Parathyroid adenoma (tissue), 2 donors: Measurements from ENCODE around the gene PKNOX2.

Experiments
- H2AFZ ChIP-seq: fragments of 300-600 bp; sonication (generic); one replicate; pipeline ENCODE4 v1.7.0; 2017; ENCODE audit warnings: antibody characterized with exemption, mild to moderate bottlenecking
- H3K27ac ChIP-seq: fragments of 300-600 bp; sonication (generic); one replicate; pipeline ENCODE4 v1.7.0; 2017
- H3K27me3 ChIP-seq: fragments of 300-600 bp; sonication (generic); one replicate; pipeline ENCODE4 v1.7.0; 2017; ENCODE audit warnings: low read length; ENCODE audit not compliant: control insufficient read depth, insufficient read depth
- H3K36me3 ChIP-seq: fragments of 300-600 bp; sonication (generic); one replicate; pipeline ENCODE4 v1.7.0; 2017; ENCODE audit warnings: low read length; ENCODE audit not compliant: control insufficient read depth, insufficient read depth
- H3K4me1 ChIP-seq: fragments of 300-600 bp; sonication (generic); one replicate; pipeline ENCODE4 v1.7.0; 2017; ENCODE audit warnings: control low read depth
- H3K4me2 ChIP-seq: fragments of 300-600 bp; sonication (generic); one replicate; pipeline ENCODE4 v1.7.0; 2017; ENCODE audit warnings: low read length
- H3K4me3 ChIP-seq: fragments of 300-600 bp; sonication (generic); one replicate; pipeline ENCODE4 v1.7.0; 2017; ENCODE audit warnings: low read depth, low read length
- H3K79me2 ChIP-seq: fragments of 300-600 bp; sonication (generic); one replicate; pipeline ENCODE4 v1.7.0; 2017; ENCODE audit warnings: control low read depth
- H3K9ac ChIP-seq: fragments of 300-600 bp; sonication (generic); one replicate; pipeline ENCODE4 v1.7.0; 2017; ENCODE audit warnings: mild to moderate bottlenecking
- H3K9me3 ChIP-seq: fragments of 300-600 bp; sonication (generic); one replicate; pipeline ENCODE4 v1.7.0; 2017; ENCODE audit warnings: low read length; ENCODE audit not compliant: control insufficient read depth
- TF ChIP-seq, protein P1 (sequence below): fragments of 300-600 bp; sonication (generic); IDR thresholded peaks from one replicate; pipeline ENCODE4 v1.7.0; 2017; ENCODE audit warnings: antibody characterized with exemption, mild to moderate bottlenecking
- donor health status: primary hyperparathyroidism.

The PKNOX2 gene

GRCh38 chr11:125235071-125235471, 70.5 kb downstream of the PKNOX2 start:
- no peaks in the 10 kb centered on the region for H3K4me1 ChIP-seq
- no peaks in the 10 kb centered on the region for H3K36me3 ChIP-seq
- H3K27ac ChIP-seq: no peak overlapping the region
- TF ChIP-seq, protein P1, sequence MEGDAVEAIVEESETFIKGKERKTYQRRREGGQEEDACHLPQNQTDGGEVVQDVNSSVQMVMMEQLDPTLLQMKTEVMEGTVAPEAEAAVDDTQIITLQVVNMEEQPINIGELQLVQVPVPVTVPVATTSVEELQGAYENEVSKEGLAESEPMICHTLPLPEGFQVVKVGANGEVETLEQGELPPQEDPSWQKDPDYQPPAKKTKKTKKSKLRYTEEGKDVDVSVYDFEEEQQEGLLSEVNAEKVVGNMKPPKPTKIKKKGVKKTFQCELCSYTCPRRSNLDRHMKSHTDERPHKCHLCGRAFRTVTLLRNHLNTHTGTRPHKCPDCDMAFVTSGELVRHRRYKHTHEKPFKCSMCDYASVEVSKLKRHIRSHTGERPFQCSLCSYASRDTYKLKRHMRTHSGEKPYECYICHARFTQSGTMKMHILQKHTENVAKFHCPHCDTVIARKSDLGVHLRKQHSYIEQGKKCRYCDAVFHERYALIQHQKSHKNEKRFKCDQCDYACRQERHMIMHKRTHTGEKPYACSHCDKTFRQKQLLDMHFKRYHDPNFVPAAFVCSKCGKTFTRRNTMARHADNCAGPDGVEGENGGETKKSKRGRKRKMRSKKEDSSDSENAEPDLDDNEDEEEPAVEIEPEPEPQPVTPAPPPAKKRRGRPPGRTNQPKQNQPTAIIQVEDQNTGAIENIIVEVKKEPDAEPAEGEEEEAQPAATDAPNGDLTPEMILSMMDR: no peak
- no peaks in the 10 kb centered on the region for H3K27me3 ChIP-seq
- no peak overlapping the region for H3K9ac ChIP-seq
- H3K4me3 ChIP-seq: no peak overlapping the region
- H2AFZ ChIP-seq: no peak overlapping the region
- H3K9me3 ChIP-seq: no peaks in the 10 kb centered on the region
- no peaks in the 10 kb centered on the region for H3K79me2 ChIP-seq
- no peak overlapping the region for H3K4me2 ChIP-seq

DNA sequence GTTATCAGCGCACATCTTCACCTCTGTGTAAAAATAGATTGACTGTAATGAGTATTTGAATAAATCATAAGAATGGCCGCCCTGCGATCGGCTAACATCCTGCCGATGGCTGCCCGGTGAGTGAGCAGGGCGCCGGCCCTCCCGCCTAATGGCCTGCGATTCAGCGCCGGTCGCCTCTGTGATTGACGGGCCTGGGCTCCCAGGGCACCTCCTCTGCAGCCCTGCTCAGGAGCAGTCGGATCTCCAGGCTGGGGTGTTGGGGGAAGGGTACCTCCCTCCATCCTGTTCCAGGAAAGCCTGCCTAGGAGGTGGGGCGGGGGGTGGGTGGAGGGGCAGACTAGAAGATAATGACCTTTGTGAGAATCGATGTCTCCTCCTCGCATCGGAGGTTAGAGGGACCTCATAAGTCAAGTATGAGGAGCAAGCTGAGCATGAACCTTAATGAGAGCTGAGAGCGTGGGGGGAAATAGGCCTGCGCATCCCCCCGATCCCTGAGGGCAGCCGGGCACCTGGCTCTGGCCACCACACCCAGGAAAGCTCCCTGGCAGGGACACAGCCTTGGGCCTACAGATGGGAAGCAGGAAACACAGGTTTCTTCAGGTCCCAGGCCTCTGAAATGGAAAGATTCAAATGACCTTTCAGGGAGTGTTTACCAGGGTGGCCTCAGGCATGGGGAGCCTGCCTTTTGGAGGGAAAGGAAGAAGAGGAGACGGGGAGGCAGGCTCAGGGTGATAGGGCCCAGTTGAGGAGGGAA, 71.7 kb downstream of the PKNOX2 start:
- Histone ChIP-seq H3K27me3 (no peaks in the 10 kb centered on the region), H3K9me3 (no peaks in the 10 kb centered on the region), H3K27ac (no peak overlapping the region), H3K9ac (no peak overlapping the region), H3K4me3 (no peak overlapping the region), H3K79me2 (no peaks in the 10 kb centered on the region), H2AFZ (no peak overlapping the region), H3K4me1 (no peaks in the 10 kb centered on the region), H3K36me3 (no peaks in the 10 kb centered on the region), H3K4me2 (no peak overlapping the region)
- TF ChIP-seq, protein P1: no peak

GRCh38 chr11:125239585-125240560, 75.3 kb downstream of the PKNOX2 start:
- H3K4me3 ChIP-seq: no peak overlapping the region
- no peaks in the 10 kb centered on the region for H3K36me3 ChIP-seq
- no peak overlapping the region for H3K27ac ChIP-seq
- no peaks in the 10 kb centered on the region for H3K9me3 ChIP-seq
- H3K9ac ChIP-seq: no peak overlapping the region
- H3K4me1 ChIP-seq: no peaks in the 10 kb centered on the region
- no peak overlapping the region for H3K4me2 ChIP-seq
- no peaks in the 10 kb centered on the region for H3K79me2 ChIP-seq
- H2AFZ ChIP-seq: no peak overlapping the region
- TF ChIP-seq, protein P1: no peak
- H3K27me3 ChIP-seq: no peaks in the 10 kb centered on the region

DNA sequence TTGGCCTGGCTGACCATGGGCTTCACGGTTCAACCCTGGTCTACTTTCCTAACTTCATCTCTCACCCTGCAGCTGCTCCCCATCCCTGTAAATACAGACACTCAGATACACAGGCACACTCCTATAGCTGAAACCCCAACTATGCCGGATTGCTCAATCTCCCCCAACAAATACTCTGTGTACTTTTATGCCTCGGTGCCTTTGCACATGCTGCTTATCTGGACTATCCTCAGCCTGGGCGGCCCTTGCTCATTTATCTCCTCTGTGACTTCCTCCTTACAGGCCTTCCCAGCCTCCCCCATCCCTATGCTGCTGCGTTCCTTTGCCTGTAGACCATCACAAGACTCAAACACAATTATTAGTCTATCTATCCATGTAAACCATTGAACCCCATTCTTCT, 76.6 kb downstream of the PKNOX2 start:
- Histone ChIP-seq H3K79me2 (no peaks in the 10 kb centered on the region), H3K9me3 (no peaks in the 10 kb centered on the region), H3K4me2 (no peak overlapping the region), H3K9ac (no peak overlapping the region), H3K27ac (no peak overlapping the region), H3K36me3 (no peaks in the 10 kb centered on the region), H3K4me3 (no peak overlapping the region), H3K4me1 (no peaks in the 10 kb centered on the region), H3K27me3 (no peaks in the 10 kb centered on the region), H2AFZ (no peak overlapping the region)
- TF ChIP-seq, protein P1: no peak
